ENCODE data around the gene OGDH. TPM values are rescaled to one million over a fixed set of nuclear protein-coding genes. Genes with fewer than 3 reads are reported as not detected.

Gene OGDH
- total and polyA plus RNA-seq, 7 donors, result 39.0 to 102 (median 74.4) TPM

- no peak overlapping the region for H3K27ac ChIP-seq
These were observed 66.9 kb downstream of the OGDH start for GRCh38 chr7:44673324-44673723.

GRCh38 chr7:44673771-44674170, 67.3 kb downstream of the OGDH start:
- H3K27me3 ChIP-seq, result no peaks in the 10 kb centered on the region
- TF ChIP-seq POLR2AphosphoS5 (IDR thresholded peaks at IDR 0.05), result no peak
- peaks cover 19 to 76% (median 41%) of the 10 kb centered on the region in 4 donors for H3K36me3 ChIP-seq
- no peak overlapping the region for H3K27ac ChIP-seq
- intact Hi-C loops (cut with DNase I), result no loop called here
- peaks cover 0 to 7% (median 0%) of the 10 kb centered on the region in 4 donors for H3K4me1 ChIP-seq
- no peaks in the 10 kb centered on the region for H3K9me3 ChIP-seq
- no peak for DNase-seq
- H3K4me3 ChIP-seq, result no peak overlapping the region
- 93 to 95% methylated on average over 6 of the region's 6 CpGs for WGBS, 2 donors

More at GRCh38 chr7:44673324-44673723, 66.9 kb downstream of the OGDH start:
- H3K4me1 ChIP-seq, result peaks cover 0 to 6% (median 0%) of the 10 kb centered on the region in 4 donors
- 92 to 97% methylated on average over 2 of the region's 2 CpGs for WGBS, 2 donors
- intact Hi-C loops (cut with DNase I), result no loop called here
- DNase-seq, result no peak
- H3K27me3 ChIP-seq, result no peaks in the 10 kb centered on the region
- no peak overlapping the region for H3K4me3 ChIP-seq
- TF ChIP-seq POLR2A (IDR thresholded peaks at IDR 0.05) (no peak), CTCF (IDR thresholded peaks at IDR 0.05) (no peak)
- no peaks in the 10 kb centered on the region for H3K9me3 ChIP-seq
- peaks cover 19 to 73% (median 39%) of the 10 kb centered on the region in 4 donors for H3K36me3 ChIP-seq

- DNase-seq, result no peak
- no peaks in the 10 kb centered on the region for H3K9me3 ChIP-seq
- 98% methylated on average over 7 of the region's 7 CpGs for WGBS, 2 donors
- peaks cover 0 to 7% (median 0%) of the 10 kb centered on the region in 4 donors for H3K4me1 ChIP-seq
- TF ChIP-seq EP300 (IDR thresholded peaks at IDR 0.05) (no peak), POLR2A (IDR thresholded peaks at IDR 0.05) (no peak), POLR2AphosphoS5 (IDR thresholded peaks at IDR 0.05) (no peak), CTCF (IDR thresholded peaks at IDR 0.05) (no peak)
- no peak overlapping the region for H3K4me3 ChIP-seq
- intact Hi-C loops (cut with DNase I), result no loop called here
- H3K27ac ChIP-seq, result no peak overlapping the region
- no peaks in the 10 kb centered on the region for H3K27me3 ChIP-seq
- H3K36me3 ChIP-seq, result peaks cover 19 to 76% (median 44%) of the 10 kb centered on the region in 4 donors
These were observed 68.0 kb downstream of the OGDH start for GRCh38 chr7:44674381-44674780.

- Histone ChIP-seq H3K9me3 (no peaks in the 10 kb centered on the region), H3K4me3 (no peak overlapping the region), H3K27ac (no peak overlapping the region), H3K36me3 (peaks cover 19 to 86% (median 49%) of the 10 kb centered on the region in 4 donors), H3K27me3 (no peaks in the 10 kb centered on the region), H3K4me1 (peaks cover 0 to 7% (median 0%) of the 10 kb centered on the region in 4 donors)
- DNase-seq, result no peak
- intact Hi-C loops (cut with DNase I), result no loop called here
- TF ChIP-seq EP300 (IDR thresholded peaks at IDR 0.05), result no peak
- TF ChIP-seq POLR2A (IDR thresholded peaks at IDR 0.05), result no peak
- TF ChIP-seq POLR2AphosphoS5 (IDR thresholded peaks at IDR 0.05), result no peak
- no peak for TF ChIP-seq CTCF (IDR thresholded peaks at IDR 0.05)
- WGBS, 2 donors, result 97 to 99% methylated on average over 4 of the region's 4 CpGs
These were observed 70.3 kb downstream of the OGDH start for GRCh38 chr7:44676776-44677175.

GRCh38 chr7:44678101-44678470, 71.7 kb downstream of the OGDH start:
- no peaks in the 10 kb centered on the region for H3K27me3 ChIP-seq
- TF ChIP-seq EP300 (IDR thresholded peaks at IDR 0.05) (no peak), CTCF (IDR thresholded peaks at IDR 0.05) (no peak), POLR2AphosphoS5 (IDR thresholded peaks at IDR 0.05) (no peak), POLR2A (IDR thresholded peaks at IDR 0.05) (no peak)
- H3K4me1 ChIP-seq, result peaks cover 0 to 7% (median 0%) of the 10 kb centered on the region in 4 donors
- H3K27ac ChIP-seq, result peak overlapping the region in 2 of 4 donors; percentile 10 to 30
- no peaks in the 10 kb centered on the region for H3K9me3 ChIP-seq
- 93 to 97% methylated on average over 4 of the region's 4 CpGs for WGBS, 2 donors
- peaks cover 24 to 96% (median 56%) of the 10 kb centered on the region in 4 donors for H3K36me3 ChIP-seq
- H3K4me3 ChIP-seq, result no peak overlapping the region
- intact Hi-C loops (cut with DNase I), result no loop called here
- no peak for DNase-seq
